Ishikawa (cell line): ENCODE measurements around the gene RASL12.

Experiments
- CEBPB ChIP-seq: IDR thresholded peaks from 2 replicates; pipeline ENCODE4 v1.6.1; 2012
- CREB1 ChIP-seq: IDR thresholded peaks from 2 replicates; pipeline ENCODE4 v1.6.1; 2012; ENCODE audit warnings: low read depth
- EGR1 ChIP-seq: IDR thresholded peaks from 2 replicates; pipeline ENCODE4 v1.6.1; 2012
- EP300 ChIP-seq: IDR thresholded peaks from 2 replicates; pipeline ENCODE4 v1.6.1; 2012; ENCODE audit warnings: borderline replicate concordance
- FOXM1 ChIP-seq: IDR thresholded peaks from 2 replicates; pipeline ENCODE4 v1.6.1; 2012; ENCODE audit warnings: low read depth, borderline replicate concordance
- NFIC ChIP-seq: IDR thresholded peaks from 2 replicates; pipeline ENCODE4 v1.6.1; 2012
- RAD21 ChIP-seq: IDR thresholded peaks from 2 replicates; pipeline ENCODE4 v1.6.1; 2012; ENCODE audit warnings: low read depth
- TAF1 ChIP-seq: IDR thresholded peaks from 2 replicates; pipeline ENCODE4 v1.6.1; 2012; ENCODE audit warnings: low read depth, mild to moderate bottlenecking
- TCF12 ChIP-seq: IDR thresholded peaks from 2 replicates; pipeline ENCODE4 v1.6.1; 2012; ENCODE audit warnings: low read depth
- TEAD4 ChIP-seq: IDR thresholded peaks from 2 replicates; pipeline ENCODE4 v1.6.1; 2012
- USF1 ChIP-seq: IDR thresholded peaks from 2 replicates; pipeline ENCODE4 v1.6.1; 2012
- YY1 ChIP-seq: IDR thresholded peaks from 2 replicates; pipeline ENCODE4 v1.6.1; 2012; ENCODE audit warnings: low read depth
- ZBTB7A ChIP-seq: IDR thresholded peaks from 2 replicates; pipeline ENCODE4 v1.6.1; 2012; ENCODE audit warnings: low read depth
- TF ChIP-seq, protein P1 (sequence below): IDR thresholded peaks from 2 replicates; pipeline ENCODE4 v1.6.1; 2012; ENCODE audit warnings: low read depth, mild to moderate bottlenecking
- TF ChIP-seq, protein P2 (sequence below): IDR thresholded peaks from 2 replicates; pipeline ENCODE4 v1.6.1; 2012

The RASL12 gene

DNA sequence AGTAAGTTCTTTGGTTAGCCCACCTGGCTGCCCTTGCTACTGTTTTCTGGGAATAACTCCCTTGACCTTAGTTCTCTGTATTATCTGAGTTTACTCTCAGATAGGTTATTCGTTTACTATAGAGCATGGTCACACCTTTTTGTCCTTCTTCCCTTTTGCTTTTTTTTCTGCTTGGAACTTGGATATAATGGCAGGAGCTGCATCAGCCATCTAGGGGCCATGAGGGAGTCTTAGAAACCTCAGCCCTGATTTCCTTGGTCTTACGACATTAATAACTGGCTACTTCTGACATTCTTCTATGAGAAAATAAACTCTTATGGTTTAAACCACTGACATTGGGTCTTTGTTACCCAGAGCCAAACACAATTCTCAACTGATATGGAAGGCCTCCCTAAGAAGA, 26.0 kb downstream of the RASL12 start:
- TF ChIP-seq EGR1 (no peak), FOXM1 (no peak), ZBTB7A (no peak), CREB1 (no peak), CEBPB (no peak), NFIC (no peak), EP300 (no peak), USF1 (no peak), TAF1 (no peak), TCF12 (no peak), RAD21 (no peak), TEAD4 (no peak), YY1 (no peak)
- TF ChIP-seq, protein P1, sequence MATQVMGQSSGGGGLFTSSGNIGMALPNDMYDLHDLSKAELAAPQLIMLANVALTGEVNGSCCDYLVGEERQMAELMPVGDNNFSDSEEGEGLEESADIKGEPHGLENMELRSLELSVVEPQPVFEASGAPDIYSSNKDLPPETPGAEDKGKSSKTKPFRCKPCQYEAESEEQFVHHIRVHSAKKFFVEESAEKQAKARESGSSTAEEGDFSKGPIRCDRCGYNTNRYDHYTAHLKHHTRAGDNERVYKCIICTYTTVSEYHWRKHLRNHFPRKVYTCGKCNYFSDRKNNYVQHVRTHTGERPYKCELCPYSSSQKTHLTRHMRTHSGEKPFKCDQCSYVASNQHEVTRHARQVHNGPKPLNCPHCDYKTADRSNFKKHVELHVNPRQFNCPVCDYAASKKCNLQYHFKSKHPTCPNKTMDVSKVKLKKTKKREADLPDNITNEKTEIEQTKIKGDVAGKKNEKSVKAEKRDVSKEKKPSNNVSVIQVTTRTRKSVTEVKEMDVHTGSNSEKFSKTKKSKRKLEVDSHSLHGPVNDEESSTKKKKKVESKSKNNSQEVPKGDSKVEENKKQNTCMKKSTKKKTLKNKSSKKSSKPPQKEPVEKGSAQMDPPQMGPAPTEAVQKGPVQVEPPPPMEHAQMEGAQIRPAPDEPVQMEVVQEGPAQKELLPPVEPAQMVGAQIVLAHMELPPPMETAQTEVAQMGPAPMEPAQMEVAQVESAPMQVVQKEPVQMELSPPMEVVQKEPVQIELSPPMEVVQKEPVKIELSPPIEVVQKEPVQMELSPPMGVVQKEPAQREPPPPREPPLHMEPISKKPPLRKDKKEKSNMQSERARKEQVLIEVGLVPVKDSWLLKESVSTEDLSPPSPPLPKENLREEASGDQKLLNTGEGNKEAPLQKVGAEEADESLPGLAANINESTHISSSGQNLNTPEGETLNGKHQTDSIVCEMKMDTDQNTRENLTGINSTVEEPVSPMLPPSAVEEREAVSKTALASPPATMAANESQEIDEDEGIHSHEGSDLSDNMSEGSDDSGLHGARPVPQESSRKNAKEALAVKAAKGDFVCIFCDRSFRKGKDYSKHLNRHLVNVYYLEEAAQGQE = no peak
- TF ChIP-seq, protein P2, sequence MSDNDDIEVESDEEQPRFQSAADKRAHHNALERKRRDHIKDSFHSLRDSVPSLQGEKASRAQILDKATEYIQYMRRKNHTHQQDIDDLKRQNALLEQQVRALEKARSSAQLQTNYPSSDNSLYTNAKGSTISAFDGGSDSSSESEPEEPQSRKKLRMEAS = no peak

GRCh38 chr15:65040461-65040860, 27.3 kb downstream of the RASL12 start:
- TF ChIP-seq FOXM1 = no peak
- TF ChIP-seq USF1 = no peak
- TF ChIP-seq TCF12 = no peak
- TF ChIP-seq, protein P2 = no peak
- no peak for TF ChIP-seq RAD21
- no peak for TF ChIP-seq ZBTB7A
- TF ChIP-seq CREB1 = no peak
- no peak for TF ChIP-seq YY1
- no peak for TF ChIP-seq CEBPB
- TF ChIP-seq, protein P1 = no peak
- no peak for TF ChIP-seq EP300
- TF ChIP-seq EGR1 = no peak

- TF ChIP-seq TCF12 = no peak
- no peak for TF ChIP-seq TEAD4
- no peak for TF ChIP-seq RAD21
- TF ChIP-seq ZBTB7A = no peak
- TF ChIP-seq NFIC = no peak
- no peak for TF ChIP-seq CEBPB
- TF ChIP-seq EGR1 = no peak
- no peak for TF ChIP-seq USF1
- TF ChIP-seq, protein P1 = no peak
- no peak for TF ChIP-seq TAF1
Observed at GRCh38 chr15:65038836-65039235, 29.0 kb downstream of the RASL12 start.

- TF ChIP-seq EGR1 (no peak), TCF12 (no peak), USF1 (no peak), TAF1 (no peak), TEAD4 (no peak), EP300 (no peak), CEBPB (no peak), RAD21 (no peak), FOXM1 (no peak), YY1 (no peak), NFIC (no peak), ZBTB7A (no peak), CREB1 (no peak)
- TF ChIP-seq, protein P1 = no peak
- TF ChIP-seq, protein P2 = no peak
Observed at GRCh38 chr15:65038428-65038827, 29.4 kb downstream of the RASL12 start.
